Uterus (tissue), 2 donors: ENCODE measurements around the gene EPX.

ENCODE experiments used
- POLR2A ChIP-seq, 2 donors: fragments of 450-650 bp; IDR thresholded peaks; one replicate each; pipeline ENCODE4 v1.6.1; 2016; ENCODE audit warnings: antibody characterized with exemption in 2 of 2, mild to moderate bottlenecking in 1 of 2, moderate library complexity in 1 of 2
- TF ChIP-seq, protein P1 (sequence below), 4 experiments: fragments of 200-600 bp in 2 of 4; fragments of 450-650 bp in 2 of 4; sonication (generic) in 2 of 4; IDR thresholded peaks; one replicate each; pipeline ENCODE4 v1.5.1; 2016 to 2019; ENCODE audit warnings: antibody characterized with exemption in 4 of 4, mild to moderate bottlenecking in 2 of 4, moderate library complexity in 1 of 4

- TF ChIP-seq, protein P1, sequence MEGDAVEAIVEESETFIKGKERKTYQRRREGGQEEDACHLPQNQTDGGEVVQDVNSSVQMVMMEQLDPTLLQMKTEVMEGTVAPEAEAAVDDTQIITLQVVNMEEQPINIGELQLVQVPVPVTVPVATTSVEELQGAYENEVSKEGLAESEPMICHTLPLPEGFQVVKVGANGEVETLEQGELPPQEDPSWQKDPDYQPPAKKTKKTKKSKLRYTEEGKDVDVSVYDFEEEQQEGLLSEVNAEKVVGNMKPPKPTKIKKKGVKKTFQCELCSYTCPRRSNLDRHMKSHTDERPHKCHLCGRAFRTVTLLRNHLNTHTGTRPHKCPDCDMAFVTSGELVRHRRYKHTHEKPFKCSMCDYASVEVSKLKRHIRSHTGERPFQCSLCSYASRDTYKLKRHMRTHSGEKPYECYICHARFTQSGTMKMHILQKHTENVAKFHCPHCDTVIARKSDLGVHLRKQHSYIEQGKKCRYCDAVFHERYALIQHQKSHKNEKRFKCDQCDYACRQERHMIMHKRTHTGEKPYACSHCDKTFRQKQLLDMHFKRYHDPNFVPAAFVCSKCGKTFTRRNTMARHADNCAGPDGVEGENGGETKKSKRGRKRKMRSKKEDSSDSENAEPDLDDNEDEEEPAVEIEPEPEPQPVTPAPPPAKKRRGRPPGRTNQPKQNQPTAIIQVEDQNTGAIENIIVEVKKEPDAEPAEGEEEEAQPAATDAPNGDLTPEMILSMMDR (IDR thresholded peaks at IDR 0.05) = no peak
- no peak for TF ChIP-seq POLR2A (IDR thresholded peaks at IDR 0.05)
Observed at GRCh38 chr17:58204796-58205195, 12.3 kb downstream of the EPX start.
